SW480 (cell line): ENCODE measurements around the gene IQSEC3.

ENCODE experiments used
- DNase-seq: peaks from one replicate; pipeline ENCODE4 v3.0.0-alpha.2; 2016; ENCODE audit warnings: low spot score

The IQSEC3 gene

DNA sequence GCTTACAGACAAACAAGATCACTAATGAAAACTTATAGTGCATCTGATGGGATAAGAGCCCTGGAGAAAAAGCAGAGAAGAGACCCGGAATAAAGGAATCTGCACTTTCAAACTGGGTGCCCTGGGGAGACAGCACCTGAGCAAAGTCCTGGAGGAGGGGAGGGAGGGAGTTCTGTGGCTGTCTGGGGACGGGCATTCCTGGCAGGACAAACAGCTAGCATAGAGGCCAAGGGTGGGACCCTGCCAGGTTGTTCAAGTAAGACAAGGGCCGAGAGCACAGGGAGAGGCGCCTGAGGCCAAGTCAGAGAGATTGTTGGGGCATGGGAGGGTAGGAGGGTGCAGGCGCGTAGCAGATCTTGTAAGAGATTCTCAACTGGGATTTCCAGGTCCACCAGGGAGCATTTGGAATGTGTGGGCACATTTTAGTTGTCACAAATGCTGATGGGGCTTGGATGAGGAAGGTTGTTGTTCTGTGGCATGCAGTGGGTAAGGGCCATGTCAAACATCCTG is 14.2 kb downstream of the IQSEC3 start:
- DNase-seq: no peak

DNA sequence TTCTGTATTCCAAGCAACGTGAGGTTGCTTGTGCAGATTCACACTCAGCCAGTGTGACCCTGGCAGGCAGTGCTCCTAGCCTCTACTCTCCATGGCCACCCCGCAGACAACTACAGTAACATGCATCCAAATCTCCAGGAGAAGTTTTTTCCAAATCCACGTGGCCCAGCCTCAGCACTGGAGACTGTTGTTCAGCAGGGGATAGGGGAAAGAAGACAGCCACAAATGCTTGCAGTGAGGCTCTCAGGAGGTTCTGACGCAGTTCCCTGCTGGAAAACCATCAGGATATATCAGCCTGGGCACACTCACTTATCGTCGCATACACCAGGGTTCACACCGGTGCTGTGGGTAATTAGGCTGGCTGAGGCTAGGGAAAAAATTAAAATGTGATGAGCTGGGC is 16.2 kb downstream of the IQSEC3 start:
- no peak for DNase-seq

DNA sequence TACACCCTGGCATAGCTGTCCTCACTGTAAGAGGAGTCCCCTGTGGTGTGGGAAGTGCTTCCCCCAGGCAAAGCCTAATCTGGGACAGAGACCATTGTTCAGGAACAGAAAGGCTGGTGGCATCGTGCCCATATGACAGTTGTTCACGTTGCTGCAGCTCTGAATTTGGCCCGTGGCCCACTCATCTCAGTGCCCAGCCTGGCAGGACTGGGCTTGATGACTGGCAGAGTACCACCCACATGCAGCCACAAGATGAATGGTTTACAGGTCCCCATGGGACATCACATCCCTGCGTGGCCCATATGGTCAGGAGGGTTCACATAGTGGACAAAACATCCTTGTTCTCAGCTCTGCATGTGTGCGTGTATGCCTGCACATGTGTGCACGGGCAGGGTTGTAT is 17.5 kb downstream of the IQSEC3 start:
- DNase-seq: no peak

DNA sequence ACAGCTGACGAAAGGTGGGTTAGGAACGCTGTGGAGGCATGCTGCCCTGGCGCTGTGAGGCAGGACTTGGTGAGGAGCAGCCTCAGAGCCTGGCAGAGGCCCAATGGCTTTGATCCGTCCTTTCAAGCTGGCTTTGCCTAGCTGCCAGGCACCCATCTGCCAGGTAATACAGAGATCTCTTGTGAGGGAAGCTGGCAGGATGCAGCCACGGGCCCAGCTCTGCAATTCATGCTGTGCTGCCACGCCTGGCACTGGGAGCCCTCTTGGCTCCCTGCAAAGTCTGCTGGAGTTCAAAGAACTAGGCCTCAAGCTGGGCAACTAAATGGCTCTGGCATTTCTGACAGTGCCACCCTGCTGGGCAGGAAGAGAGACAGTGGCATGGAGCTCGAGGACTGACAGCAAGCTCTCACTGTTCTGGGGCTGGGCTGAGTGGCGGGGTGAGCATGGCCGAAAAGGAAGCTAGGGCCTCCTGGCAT is 18.7 kb downstream of the IQSEC3 start:
- no peak for DNase-seq

DNA sequence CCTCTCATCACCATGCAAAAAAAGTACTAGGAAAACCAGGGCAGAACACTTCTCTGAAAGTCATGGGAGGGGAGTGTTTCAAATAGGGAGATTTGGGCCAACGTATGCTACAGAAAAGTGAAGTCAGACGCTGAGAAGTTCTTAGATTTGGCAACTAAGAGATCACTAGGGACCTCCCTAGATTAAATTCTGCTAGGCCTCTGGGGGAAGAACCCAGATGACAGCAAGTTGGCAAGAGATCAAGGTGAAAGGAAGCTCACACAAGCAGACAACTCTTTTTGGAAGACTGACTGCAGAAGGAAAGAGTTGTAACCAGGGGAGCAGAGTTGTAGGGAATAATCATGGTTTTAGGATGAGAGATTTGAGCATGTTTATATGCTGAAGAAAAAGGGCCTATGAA is 20.7 kb downstream of the IQSEC3 start:
- no peak for DNase-seq

DNA sequence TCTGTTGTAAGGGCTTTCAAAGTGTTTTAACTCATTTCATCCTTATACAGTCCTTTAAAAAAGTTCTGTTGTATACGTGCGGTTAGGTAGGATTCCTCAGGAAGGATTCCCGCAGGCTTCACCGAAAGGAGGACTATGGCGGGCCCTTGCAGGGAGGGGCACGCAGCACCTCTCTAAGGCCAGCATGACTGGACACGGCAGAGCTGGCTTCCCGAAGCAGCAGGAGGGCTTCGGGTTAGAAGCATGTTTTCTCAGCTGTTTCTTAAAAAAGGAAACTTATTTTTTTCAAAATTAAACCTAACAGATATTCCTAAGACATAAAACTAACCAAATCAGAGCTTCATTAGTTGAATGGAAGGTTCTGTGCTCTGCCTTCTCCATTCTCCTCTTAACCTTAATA is 21.3 kb downstream of the IQSEC3 start:
- DNase-seq: no peak

DNA sequence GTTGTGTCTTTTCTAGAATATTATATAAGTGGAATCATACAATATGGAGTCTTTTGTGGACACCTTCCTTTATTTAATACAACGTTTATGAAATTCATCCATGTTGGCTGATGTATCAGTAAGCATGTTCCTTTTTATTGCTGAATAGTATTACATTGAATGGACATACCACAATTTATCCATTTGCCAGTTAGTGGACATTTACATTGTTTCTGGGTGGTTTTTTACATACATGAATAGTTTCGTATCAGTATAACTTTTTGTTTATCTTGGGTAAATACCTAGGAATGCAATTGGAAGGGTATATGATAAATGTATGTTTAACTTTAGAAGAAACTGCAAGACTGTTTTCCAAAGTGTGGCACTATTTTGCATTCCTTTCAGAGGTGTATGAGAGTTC is 23.1 kb downstream of the IQSEC3 start:
- no peak for DNase-seq

DNA sequence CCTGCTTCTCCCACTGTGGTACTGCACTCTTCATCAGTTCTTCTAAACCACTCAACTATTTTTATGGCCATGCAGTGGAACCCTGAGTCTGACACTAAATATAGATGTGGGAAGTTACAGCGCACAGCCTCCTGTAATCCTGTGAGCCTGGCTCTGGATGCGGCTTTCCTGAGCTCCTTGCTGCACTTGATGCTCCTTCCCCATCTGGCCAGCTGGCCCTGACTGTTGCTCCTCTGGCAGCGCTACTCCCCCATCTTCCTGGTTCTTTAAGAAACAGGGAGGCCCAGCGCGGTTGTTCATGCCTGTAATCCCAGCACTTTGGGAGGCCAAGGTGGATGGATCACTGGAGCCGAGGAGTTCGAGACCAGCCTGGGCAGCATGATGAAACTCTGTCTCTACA is 24.6 kb downstream of the IQSEC3 start:
- no peak for DNase-seq

DNA sequence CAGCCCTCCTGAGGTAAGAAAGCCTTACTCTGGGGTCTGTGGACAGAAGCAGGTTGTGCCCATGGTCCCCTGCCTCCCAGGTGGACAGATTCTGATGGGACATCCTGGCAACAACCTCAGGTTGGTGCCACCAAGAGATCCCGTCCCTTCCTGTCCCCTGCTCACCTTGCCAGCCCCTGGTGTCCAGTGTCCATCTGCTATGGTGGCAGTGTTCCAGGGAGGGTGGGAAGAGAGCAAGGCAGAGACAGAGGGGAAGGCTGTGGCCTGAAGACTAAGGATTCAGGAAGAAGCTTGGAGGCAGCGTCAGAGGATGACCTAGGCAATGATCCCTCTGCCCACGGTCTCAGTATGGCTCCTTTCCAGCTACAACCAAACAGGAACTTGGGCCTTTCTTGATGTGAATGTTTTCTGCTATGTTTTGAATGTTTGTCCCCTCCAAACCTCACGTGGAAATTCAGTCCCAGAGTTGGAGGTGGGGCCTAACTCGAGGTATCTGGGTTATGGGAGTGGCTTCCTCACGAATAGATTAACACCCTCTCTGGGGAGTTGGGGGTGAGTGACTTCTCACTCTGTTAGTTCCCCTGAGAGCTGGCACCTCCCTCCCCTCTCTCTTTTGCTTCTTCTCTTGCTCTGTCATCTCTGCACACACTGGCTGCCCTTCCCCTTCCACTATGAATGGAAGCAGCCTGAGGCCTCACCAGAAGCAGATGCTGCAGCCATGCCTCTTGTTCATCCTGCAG is 26.9 kb downstream of the IQSEC3 start:
- no peak for DNase-seq

DNA sequence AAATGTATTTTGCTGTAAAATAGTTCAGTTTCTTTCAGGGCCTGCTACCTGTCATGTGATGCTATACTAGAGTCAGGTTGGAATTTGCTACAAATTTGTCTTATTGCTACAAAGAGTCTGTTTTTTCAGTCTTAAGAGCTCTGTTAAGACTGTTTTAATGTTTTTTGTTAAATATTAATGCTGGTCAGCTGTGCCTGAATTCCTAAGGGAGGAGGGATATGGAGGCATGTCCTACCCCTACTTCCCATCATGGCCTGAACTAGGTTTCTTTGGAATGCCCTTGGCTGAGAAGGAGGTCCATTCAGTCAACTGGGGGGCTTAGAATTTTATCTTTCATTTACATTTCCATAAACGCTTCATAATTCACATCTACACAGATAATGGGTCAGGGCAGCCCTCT is 30.0 kb downstream of the IQSEC3 start:
- no peak for DNase-seq

DNA sequence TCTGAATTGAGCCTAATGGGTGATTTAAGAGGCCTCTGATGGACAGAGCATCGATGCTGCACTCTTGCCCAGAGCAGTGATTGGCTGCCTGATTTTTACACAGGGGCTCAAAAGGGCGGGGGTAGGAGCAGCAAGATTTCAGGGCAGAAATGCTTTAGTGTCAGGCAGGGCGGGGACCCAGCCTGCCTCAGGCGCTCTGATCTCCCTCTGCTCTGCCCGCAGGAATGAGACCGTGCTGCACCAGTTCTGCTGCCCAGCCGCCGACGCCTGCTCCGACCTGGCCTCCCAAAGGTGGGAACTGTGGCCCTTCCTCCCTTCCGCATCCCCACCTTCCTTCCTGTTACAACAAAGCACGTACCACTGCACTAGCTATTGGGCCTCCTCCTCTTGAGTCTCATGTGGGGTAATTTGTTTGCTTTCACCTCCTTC is 32.4 kb downstream of the IQSEC3 start:
- DNase-seq: no peak

DNA sequence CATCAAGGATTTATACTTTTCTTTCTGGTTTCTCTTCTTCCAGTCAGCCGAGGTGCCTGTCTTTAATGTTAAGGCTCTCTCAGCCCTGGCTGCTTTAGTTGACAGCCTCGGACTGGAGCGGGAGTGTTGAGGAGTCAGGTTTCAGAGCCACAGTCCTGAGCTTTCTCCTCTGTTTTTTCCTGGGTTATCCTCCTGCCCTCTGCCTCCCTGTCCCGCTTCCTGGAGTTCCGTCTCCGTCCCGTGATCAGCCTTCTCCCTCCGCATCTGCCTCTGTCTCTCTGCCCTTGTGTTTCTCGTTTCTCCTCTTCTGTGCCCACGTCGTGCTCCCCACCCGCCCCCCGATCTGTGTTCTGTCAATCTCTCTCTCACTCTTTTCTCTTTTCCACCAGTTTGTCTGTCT is 33.0 kb downstream of the IQSEC3 start:
- peak; percentile 58 for DNase-seq

DNA sequence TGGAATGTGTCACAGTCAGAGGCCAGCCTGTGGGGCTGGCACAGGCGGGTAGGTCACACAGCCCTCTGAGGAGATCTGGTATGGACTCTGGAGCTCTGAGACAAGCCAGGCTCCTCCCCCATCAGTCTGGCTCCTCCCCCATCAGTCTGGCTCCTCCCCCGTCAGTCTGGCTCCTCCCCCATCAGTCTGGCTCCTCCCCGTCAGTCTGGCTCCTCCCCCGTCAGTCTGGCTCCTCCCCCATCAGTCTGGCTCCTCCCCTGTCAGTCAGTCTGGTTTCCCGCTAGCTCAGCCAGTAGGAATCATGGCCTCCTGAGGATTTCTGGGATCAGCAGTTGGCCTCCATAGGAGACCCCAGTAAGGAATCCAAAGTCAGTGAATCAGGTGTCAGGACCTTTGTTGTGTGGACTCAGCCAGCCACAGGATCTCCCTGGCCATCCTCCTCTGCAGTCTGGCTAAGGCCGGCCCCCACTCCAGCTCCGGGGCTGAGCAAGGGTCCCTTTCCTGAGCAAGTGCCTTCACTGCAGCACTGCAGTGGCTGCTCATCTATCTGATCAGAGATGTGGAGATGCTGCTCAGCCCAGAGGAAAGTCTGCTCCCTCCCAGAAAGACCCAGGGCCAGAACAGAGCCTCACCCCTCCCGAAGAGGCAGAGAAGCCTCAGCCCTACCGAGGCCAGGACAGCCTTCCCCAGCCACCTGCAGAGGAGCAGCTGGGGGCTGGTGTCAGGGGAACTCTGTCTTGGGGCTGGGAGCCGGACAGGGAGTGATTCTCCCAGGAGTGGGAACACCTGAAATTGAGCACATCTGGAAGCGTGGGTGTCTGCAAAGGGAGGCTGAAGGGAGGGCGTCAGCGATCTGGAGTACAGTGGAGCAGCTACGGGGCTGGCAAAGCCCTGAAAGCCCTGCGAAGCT is 35.7 kb downstream of the IQSEC3 start:
- DNase-seq: no peak

DNA sequence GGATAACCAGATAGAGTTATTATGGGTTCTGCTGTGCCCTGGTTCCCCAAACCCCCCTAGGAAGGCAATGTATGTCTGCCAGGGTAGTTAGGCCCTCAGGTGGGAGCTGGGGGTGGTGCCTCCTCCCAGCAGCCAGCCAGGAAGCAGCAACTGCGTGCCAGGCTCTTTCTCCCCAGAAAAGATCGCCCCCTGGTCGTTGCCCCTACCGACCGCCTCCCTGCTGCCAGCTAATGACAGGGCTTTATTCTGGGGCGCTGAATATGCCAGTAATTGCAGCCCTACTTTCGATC is 36.3 kb downstream of the IQSEC3 start:
- no peak for DNase-seq

DNA sequence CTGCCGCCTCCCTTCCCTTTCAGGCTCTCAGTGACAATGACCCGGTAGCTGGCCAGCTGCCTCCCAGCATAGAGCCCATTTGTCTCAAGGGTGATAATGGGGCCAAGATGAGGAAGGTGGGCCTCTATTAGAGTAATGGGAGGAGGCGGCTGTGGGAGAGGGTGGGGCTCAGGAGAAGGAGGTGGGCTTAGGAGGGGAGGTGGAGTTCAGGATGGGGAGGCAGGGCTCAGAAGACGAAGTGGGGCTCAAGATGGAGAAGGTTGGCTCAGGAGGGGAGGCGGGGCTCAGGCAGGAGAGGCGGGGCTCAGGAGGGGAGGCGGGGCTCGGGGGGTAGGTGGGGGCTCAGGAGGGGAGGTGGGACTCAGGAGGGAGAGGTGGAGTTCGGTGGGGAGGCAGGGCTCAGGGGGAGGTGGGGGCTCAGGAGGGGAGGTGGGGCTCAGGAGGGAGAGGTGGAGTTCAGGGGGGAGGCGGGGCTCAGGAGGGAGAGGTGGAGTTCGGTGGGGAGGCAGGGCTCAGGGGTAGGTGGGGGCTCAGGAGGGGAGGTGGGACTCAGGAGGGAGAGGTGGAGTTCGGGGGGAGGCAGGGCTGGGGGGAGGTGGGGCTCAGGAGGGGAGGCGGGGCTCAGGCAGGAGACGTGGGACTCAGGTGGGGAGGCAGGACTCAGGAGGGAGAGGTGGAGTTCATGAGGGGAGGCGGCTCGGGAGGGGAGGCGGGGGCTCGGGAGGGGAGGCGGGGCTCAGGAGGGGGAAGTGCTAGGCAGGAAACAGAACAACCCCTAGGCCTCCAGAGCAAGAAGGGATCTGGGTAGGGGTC is 36.8 kb downstream of the IQSEC3 start:
- DNase-seq: peak; percentile 77

DNA sequence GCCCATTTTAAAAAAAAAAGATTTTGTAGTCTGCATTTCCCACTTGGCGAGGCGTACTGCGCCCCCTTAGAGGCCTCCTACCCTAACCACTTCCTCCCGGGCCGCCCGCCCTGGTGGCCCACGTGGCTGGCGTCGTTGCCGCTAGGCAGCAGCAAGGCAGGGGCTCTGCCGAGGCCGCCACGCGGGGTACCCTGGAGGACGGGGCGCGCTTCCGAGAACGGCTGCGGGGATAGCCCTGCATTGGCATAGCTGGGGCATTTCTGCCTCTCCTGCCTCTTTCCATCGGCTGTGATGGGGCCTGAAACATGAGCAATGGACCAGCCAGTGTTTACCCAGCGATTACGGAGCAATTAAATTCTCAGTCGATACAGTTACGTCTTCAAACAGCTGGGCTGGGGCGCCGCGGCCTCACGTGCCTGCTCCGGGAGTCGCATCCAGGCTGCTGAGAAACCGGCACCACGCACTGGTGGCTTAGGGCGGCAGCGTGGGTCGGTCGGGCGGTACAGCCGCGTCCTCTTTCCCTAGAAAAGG is 38.0 kb downstream of the IQSEC3 start:
- DNase-seq: peak; percentile 55

DNA sequence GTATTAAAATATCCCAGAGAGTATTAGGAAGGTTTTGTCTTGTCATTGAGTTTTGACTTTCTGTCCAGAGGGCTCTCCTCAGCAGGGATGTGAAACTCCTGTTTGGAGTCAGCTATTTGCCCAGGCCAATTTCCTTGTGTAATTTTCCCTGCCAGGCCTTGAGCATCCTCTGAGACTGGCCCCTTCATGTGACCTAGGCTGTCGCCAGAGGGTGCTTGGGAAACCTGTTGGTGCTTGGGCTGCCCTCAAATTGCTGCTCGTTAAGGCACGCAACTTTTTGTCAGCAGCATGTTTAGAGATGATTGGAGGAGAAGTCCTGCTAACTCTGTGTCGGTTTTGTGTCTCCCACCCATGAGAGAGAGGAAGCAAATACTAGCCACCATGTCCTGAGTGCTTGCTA is 39.1 kb downstream of the IQSEC3 start:
- no peak for DNase-seq

DNA sequence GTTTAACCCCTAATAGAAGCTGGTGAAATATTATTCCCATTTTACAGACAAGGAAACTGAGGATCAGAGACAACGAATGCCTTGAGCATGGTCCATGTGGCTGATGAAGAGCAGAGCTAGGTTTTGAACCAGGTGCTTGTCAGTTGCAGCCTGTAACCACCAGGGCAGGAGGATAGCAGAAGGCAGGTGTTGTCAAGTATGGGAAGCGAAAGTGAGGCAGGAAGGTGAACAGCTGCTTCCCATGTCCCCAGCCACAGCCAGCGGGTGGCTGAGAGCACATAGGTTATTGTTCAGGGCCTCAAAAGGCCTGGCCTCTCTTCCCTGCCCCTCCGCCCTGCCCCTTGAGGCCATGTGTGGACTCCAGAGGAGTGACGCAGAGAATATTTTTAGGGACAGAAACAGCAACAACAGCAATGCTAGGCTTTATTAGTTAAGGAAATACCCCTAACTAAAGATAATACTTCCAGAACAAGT is 39.6 kb downstream of the IQSEC3 start:
- peak; percentile 76 for DNase-seq

DNA sequence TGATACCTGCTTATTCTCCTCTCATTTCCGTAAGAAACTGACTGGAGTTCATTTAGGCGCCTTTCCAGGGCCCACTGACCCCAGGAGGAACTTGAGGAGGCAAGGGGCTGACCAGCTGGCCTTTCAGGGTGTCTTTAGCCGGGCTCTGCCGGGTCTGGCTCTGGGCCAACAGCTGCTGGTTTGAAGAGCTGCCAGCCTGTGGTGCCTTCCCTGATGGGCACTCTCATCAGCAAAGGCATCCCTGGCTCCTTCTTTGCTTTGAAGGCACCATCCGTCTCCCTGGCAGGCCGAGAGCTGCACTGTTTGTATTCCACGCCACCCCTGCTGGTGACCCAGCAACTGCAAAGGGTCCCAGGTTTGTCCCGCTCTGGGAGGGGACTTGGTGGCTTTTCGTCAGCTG is 42.0 kb downstream of the IQSEC3 start:
- no peak for DNase-seq

DNA sequence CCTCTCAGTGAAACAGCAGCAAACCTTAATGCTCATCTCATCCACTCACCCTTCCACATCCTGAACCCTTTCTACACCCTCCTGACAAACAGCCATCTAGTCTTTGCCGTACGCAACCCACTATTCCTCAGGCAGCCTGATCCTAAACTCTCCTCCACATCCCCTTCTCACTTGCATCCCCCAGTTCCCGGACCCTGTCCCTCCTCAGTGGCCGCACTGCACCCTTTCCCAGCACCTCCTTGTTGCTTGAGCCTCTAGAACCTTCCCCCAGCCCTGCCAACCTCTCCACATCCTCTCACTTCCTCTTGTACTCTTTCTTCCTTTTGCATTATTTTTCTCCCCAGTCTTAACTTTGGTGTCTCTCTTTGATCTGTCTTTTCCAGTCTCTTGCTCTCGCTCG is 42.9 kb downstream of the IQSEC3 start:
- DNase-seq: no peak

DNA sequence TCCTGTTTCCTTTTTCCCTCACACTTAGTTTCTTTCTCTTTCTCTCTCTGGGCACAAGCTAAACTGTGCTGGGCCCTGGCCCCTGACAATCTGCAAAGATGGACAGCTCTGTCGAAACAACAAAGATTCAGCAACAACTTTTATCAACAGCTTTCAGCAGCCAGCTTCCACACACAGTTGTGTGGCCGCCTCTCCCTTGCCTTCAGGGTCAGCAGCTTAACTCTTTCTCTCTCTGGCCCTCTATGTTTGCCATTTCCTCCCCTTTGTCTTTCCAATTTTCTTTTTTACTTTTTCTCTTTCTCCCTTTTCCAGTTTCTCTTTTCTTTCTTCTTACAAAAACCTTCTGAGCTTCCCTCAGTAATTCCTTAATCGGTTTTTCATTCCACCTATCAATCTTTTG is 43.3 kb downstream of the IQSEC3 start:
- no peak for DNase-seq
